HL-60 (cell line): ENCODE data around the gene IL6ST.

ENCODE experiments used
- DNase-seq, 2 experiments: peaks; one replicate each; pipeline ENCODE4 v3.0.0-alpha.2; 2010 to 2020; ENCODE audit warnings: low read depth in 1 of 2, low spot score in 1 of 2
- H3K27ac ChIP-seq: fragments of 250-450 bp; sonication (Bioruptor Pico); replicated peaks from 2 replicates; pipeline ENCODE4 v1.5.1; 2020; ENCODE audit warnings: mild to moderate bottlenecking, moderate library complexity
- H3K27me3 ChIP-seq: fragments of 250-450 bp; sonication (Bioruptor Pico); 2 replicates; pipeline ENCODE4 v1.5.1; 2021; ENCODE audit warnings: mild to moderate bottlenecking, moderate library complexity; ENCODE audit not compliant: insufficient read depth, poor library complexity, severe bottlenecking
- H3K4me3 ChIP-seq: replicated peaks from 2 replicates; pipeline ENCODE4 v1.5.1; 2011; ENCODE audit warnings: mild to moderate bottlenecking, control low read depth, low read length; ENCODE audit not compliant: insufficient read depth
- GABPA ChIP-seq: IDR thresholded peaks from 2 replicates; pipeline ENCODE4 v1.6.1; 2012; ENCODE audit warnings: low read depth
- POLR2AphosphoS5 ChIP-seq: IDR thresholded peaks from 2 replicates; pipeline ENCODE4 v1.6.1; 2012; ENCODE audit warnings: low read depth
- SPI1 ChIP-seq: IDR thresholded peaks from 2 replicates; pipeline ENCODE4 v1.6.1; 2012; ENCODE audit warnings: low read depth, mild to moderate bottlenecking, borderline replicate concordance
- TF ChIP-seq, protein P1 (sequence below): IDR thresholded peaks from one replicate; pipeline ENCODE4 v1.5.1; 2011; ENCODE audit warnings: low read length, control low read depth, inconsistent platforms; ENCODE audit not compliant: insufficient read depth
- TF ChIP-seq, protein P2 (sequence below): IDR thresholded peaks from 2 replicates; pipeline ENCODE4 v1.6.1; 2012; ENCODE audit warnings: low read depth; ENCODE audit not compliant: insufficient replicate concordance

The IL6ST gene

DNA sequence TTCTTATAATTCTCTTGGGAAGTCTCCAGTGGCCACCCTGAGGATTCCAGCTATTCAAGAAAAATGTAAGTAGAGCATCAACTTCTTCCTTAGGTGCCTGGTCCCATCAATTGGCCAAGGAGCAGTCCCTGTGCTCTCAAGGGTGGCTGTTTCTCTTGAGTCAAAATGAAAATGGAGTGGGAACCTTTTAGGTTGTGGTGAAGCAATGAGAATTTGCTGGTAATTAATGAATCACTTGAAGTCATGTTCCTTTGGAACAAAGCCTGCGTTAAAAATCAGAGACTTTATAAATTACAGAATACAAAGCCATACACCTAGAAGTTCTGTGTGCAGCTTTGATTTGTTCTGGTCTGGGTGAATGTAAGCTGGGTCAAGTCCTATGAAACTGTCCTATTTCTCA lies 94.7 kb downstream of the IL6ST start:
- DNase-seq, result no peak
- no peak overlapping the region for H3K27ac ChIP-seq
- no peak overlapping the region for H3K4me3 ChIP-seq
- TF ChIP-seq SPI1 (no peak), GABPA (no peak), POLR2AphosphoS5 (no peak)
- TF ChIP-seq, protein P1, sequence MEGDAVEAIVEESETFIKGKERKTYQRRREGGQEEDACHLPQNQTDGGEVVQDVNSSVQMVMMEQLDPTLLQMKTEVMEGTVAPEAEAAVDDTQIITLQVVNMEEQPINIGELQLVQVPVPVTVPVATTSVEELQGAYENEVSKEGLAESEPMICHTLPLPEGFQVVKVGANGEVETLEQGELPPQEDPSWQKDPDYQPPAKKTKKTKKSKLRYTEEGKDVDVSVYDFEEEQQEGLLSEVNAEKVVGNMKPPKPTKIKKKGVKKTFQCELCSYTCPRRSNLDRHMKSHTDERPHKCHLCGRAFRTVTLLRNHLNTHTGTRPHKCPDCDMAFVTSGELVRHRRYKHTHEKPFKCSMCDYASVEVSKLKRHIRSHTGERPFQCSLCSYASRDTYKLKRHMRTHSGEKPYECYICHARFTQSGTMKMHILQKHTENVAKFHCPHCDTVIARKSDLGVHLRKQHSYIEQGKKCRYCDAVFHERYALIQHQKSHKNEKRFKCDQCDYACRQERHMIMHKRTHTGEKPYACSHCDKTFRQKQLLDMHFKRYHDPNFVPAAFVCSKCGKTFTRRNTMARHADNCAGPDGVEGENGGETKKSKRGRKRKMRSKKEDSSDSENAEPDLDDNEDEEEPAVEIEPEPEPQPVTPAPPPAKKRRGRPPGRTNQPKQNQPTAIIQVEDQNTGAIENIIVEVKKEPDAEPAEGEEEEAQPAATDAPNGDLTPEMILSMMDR, result no peak
- TF ChIP-seq, protein P2, sequence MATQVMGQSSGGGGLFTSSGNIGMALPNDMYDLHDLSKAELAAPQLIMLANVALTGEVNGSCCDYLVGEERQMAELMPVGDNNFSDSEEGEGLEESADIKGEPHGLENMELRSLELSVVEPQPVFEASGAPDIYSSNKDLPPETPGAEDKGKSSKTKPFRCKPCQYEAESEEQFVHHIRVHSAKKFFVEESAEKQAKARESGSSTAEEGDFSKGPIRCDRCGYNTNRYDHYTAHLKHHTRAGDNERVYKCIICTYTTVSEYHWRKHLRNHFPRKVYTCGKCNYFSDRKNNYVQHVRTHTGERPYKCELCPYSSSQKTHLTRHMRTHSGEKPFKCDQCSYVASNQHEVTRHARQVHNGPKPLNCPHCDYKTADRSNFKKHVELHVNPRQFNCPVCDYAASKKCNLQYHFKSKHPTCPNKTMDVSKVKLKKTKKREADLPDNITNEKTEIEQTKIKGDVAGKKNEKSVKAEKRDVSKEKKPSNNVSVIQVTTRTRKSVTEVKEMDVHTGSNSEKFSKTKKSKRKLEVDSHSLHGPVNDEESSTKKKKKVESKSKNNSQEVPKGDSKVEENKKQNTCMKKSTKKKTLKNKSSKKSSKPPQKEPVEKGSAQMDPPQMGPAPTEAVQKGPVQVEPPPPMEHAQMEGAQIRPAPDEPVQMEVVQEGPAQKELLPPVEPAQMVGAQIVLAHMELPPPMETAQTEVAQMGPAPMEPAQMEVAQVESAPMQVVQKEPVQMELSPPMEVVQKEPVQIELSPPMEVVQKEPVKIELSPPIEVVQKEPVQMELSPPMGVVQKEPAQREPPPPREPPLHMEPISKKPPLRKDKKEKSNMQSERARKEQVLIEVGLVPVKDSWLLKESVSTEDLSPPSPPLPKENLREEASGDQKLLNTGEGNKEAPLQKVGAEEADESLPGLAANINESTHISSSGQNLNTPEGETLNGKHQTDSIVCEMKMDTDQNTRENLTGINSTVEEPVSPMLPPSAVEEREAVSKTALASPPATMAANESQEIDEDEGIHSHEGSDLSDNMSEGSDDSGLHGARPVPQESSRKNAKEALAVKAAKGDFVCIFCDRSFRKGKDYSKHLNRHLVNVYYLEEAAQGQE, result no peak
- H3K27me3 ChIP-seq, result no peaks in the 10 kb centered on the region

DNA sequence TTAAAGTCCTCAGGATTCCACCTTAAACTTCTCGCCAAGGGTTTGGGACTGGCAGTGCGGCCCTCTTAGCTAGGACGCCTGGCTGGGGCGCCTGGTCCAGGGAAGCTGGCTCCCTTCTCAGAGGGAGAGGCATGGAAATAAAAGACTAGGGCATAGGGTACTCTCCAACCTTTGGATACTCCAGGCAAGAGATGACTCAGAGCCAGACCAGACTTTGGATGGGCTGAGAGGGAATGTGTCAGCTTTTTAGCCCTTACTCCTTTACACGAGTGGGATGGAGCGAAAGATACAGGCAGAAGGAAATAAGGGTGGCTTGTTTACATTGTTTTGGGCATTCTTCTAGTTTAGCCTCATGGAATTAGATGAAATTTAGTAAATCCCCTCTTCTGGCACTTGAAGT lies 95.4 kb downstream of the IL6ST start:
- DNase-seq, result no peak
- Histone ChIP-seq H3K27me3 (no peaks in the 10 kb centered on the region), H3K4me3 (no peak overlapping the region), H3K27ac (no peak overlapping the region)
- TF ChIP-seq GABPA (no peak), SPI1 (no peak), POLR2AphosphoS5 (no peak)
- TF ChIP-seq, protein P2, result no peak
- TF ChIP-seq, protein P1, result no peak

GRCh38 chr5:55897905-55898304 lies 96.9 kb downstream of the IL6ST start:
- no peaks in the 10 kb centered on the region for H3K27me3 ChIP-seq
- DNase-seq, result no peak
- TF ChIP-seq, protein P1, result no peak
- TF ChIP-seq SPI1, result no peak
- no peak for TF ChIP-seq GABPA
- no peak for TF ChIP-seq POLR2AphosphoS5
- TF ChIP-seq, protein P2, result no peak
- no peak overlapping the region for H3K4me3 ChIP-seq
- H3K27ac ChIP-seq, result no peak overlapping the region
